NCI-H128 (cell line): ENCODE data around the gene MCHR2.
"Not testable (repeated sequence)": the region's sequence is repeated elsewhere in the genome, so short reads cannot be mapped to it uniquely, and the experiment has no call there.

ENCODE experiments used
- DNase-seq: peaks from one replicate; lab custom pipeline; 2025; ENCODE audit not compliant: unreplicated experiment; lab: John Stamatoyannopoulos, UW

The MCHR2 gene

GRCh38 chr6:99993533-99994251 lies at the start of gene MCHR2:
TSS of gene MCHR2 (minus strand) at chr6:99994223. CDS start at chr6:99956147, 38,076 bp downstream.
- no peak for DNase-seq

GRCh38 chr6:100038546-100038945 lies 44.5 kb upstream of the MCHR2 start:
- not testable (repeated sequence) for DNase-seq

- no peak for DNase-seq
Observed at GRCh38 chr6:100035873-100036653, 42.0 kb upstream of the MCHR2 start.

GRCh38 chr6:100023798-100024197 lies 29.8 kb upstream of the MCHR2 start:
- DNase-seq = no peak

GRCh38 chr6:100022847-100023246 lies 28.8 kb upstream of the MCHR2 start:
- no peak for DNase-seq

GRCh38 chr6:100008857-100009256 lies 14.8 kb upstream of the MCHR2 start:
- DNase-seq = no peak

GRCh38 chr6:100001915-100002388 lies 7.9 kb upstream of the MCHR2 start:
- DNase-seq = peak; percentile 16

GRCh38 chr6:99997141-99997540 lies 3.1 kb upstream of the MCHR2 start:
- DNase-seq = no peak

GRCh38 chr6:99995916-99996315 lies 1.9 kb upstream of the MCHR2 start:
- no peak for DNase-seq

- no peak for DNase-seq
Observed at GRCh38 chr6:99993146-99993532, 884 bp downstream of the MCHR2 start.

GRCh38 chr6:99991955-99992354 lies 2.1 kb downstream of the MCHR2 start:
- no peak for DNase-seq

- no peak for DNase-seq
Observed at GRCh38 chr6:99980741-99981140, 13.3 kb downstream of the MCHR2 start.

GRCh38 chr6:99979953-99980352 lies 14.1 kb downstream of the MCHR2 start:
- DNase-seq = no peak

- no peak for DNase-seq
Observed at GRCh38 chr6:99967052-99967451, 27.0 kb downstream of the MCHR2 start.

GRCh38 chr6:99960027-99960426 lies 34.0 kb downstream of the MCHR2 start:
- no peak for DNase-seq

GRCh38 chr6:99951016-99951805 lies 42.8 kb downstream of the MCHR2 start:
- DNase-seq = no peak

GRCh38 chr6:99946005-99946404 lies 48.0 kb downstream of the MCHR2 start:
- no peak for DNase-seq

GRCh38 chr6:99943846-99944245 lies 50.2 kb downstream of the MCHR2 start:
- no peak for DNase-seq

GRCh38 chr6:99940582-99940981 lies 53.4 kb downstream of the MCHR2 start:
- no peak for DNase-seq

GRCh38 chr6:99933129-99933528 lies 60.9 kb downstream of the MCHR2 start:
- DNase-seq = no peak

- DNase-seq = no peak
Observed at GRCh38 chr6:99912657-99913056, 81.4 kb downstream of the MCHR2 start.
